HUES48 (cell line): ENCODE data around the gene IGSF9B.

Source experiments
- H3K27ac ChIP-seq: one replicate; pipeline ENCODE4 v1.7.0; 2013; ENCODE audit warnings: low read depth, low read length, inconsistent platforms
- H3K27me3 ChIP-seq: 2 replicates; pipeline ENCODE4 v1.6.1; 2013; ENCODE audit warnings: mild to moderate bottlenecking, low read length; ENCODE audit not compliant: control insufficient read depth, insufficient read depth
- H3K36me3 ChIP-seq: 2 replicates; pipeline ENCODE4 v1.6.1; 2013; ENCODE audit warnings: low read length; ENCODE audit not compliant: control insufficient read depth, insufficient read depth
- H3K4me1 ChIP-seq: 2 replicates; pipeline ENCODE4 v1.6.1; 2013; ENCODE audit warnings: mild to moderate bottlenecking, low read length; ENCODE audit not compliant: control insufficient read depth, insufficient read depth
- H3K4me3 ChIP-seq: 2 replicates; pipeline ENCODE4 v1.5.1; 2013; ENCODE audit warnings: mild to moderate bottlenecking, low read depth, low read length
- H3K9ac ChIP-seq: 2 replicates; pipeline ENCODE4 v1.6.1; 2013; ENCODE audit warnings: mild to moderate bottlenecking, low read depth, low read length, moderate library complexity
- H3K9me3 ChIP-seq: 2 replicates; pipeline ENCODE4 v1.6.1; 2013; ENCODE audit warnings: low read length; ENCODE audit not compliant: control insufficient read depth, insufficient read depth

IGSF9B gene

GRCh38 chr11:133946051-133946450 is 10.7 kb downstream of the IGSF9B start:
- peaks cover 32% of the 10 kb centered on the region for H3K36me3 ChIP-seq
- H3K9me3 ChIP-seq: no peaks in the 10 kb centered on the region
- H3K27ac ChIP-seq: no peak overlapping the region
- H3K9ac ChIP-seq: no peak overlapping the region
- no peaks in the 10 kb centered on the region for H3K27me3 ChIP-seq
- peaks cover 44% of the 10 kb centered on the region for H3K4me1 ChIP-seq
- no peak overlapping the region for H3K4me3 ChIP-seq

GRCh38 chr11:133945087-133945974 is 11.4 kb downstream of the IGSF9B start:
- Histone ChIP-seq H3K9ac (no peak overlapping the region), H3K9me3 (no peaks in the 10 kb centered on the region), H3K4me3 (no peak overlapping the region), H3K36me3 (peaks cover 37% of the 10 kb centered on the region), H3K27ac (no peak overlapping the region), H3K4me1 (peaks cover 37% of the 10 kb centered on the region), H3K27me3 (no peaks in the 10 kb centered on the region)

GRCh38 chr11:133943950-133944698 is 12.6 kb downstream of the IGSF9B start:
- Histone ChIP-seq H3K27me3 (no peaks in the 10 kb centered on the region), H3K36me3 (peaks cover 43% of the 10 kb centered on the region), H3K4me3 (no peak overlapping the region), H3K9ac (no peak overlapping the region), H3K27ac (no peak overlapping the region), H3K4me1 (peaks cover 29% of the 10 kb centered on the region), H3K9me3 (no peaks in the 10 kb centered on the region)

GRCh38 chr11:133942577-133942976 is 14.2 kb downstream of the IGSF9B start:
- Histone ChIP-seq H3K4me3 (no peak overlapping the region), H3K36me3 (peaks cover 57% of the 10 kb centered on the region)

GRCh38 chr11:133941546-133941945 is 15.2 kb downstream of the IGSF9B start:
- H3K36me3 ChIP-seq: peaks cover 67% of the 10 kb centered on the region
- peaks cover 4% of the 10 kb centered on the region for H3K4me1 ChIP-seq
- no peak overlapping the region for H3K4me3 ChIP-seq
- H3K9ac ChIP-seq: no peak overlapping the region
- no peak overlapping the region for H3K27ac ChIP-seq
- H3K27me3 ChIP-seq: no peaks in the 10 kb centered on the region
- H3K9me3 ChIP-seq: no peaks in the 10 kb centered on the region

More at GRCh38 chr11:133942577-133942976, 14.2 kb downstream of the IGSF9B start:
- Histone ChIP-seq H3K4me1 (peaks cover 14% of the 10 kb centered on the region), H3K27me3 (no peaks in the 10 kb centered on the region), H3K9ac (no peak overlapping the region), H3K9me3 (no peaks in the 10 kb centered on the region), H3K27ac (no peak overlapping the region)

- H3K27ac ChIP-seq: no peak overlapping the region
- no peak overlapping the region for H3K9ac ChIP-seq
- peaks cover 78% of the 10 kb centered on the region for H3K36me3 ChIP-seq
- no peaks in the 10 kb centered on the region for H3K27me3 ChIP-seq
- H3K9me3 ChIP-seq: no peaks in the 10 kb centered on the region
- H3K4me1 ChIP-seq: no peaks in the 10 kb centered on the region
- H3K4me3 ChIP-seq: no peak overlapping the region
Measured at GRCh38 chr11:133940034-133940433, 16.7 kb downstream of the IGSF9B start.

GRCh38 chr11:133939558-133939957 is 17.2 kb downstream of the IGSF9B start:
- Histone ChIP-seq H3K4me1 (no peaks in the 10 kb centered on the region), H3K27me3 (no peaks in the 10 kb centered on the region), H3K9ac (no peak overlapping the region), H3K4me3 (no peak overlapping the region), H3K9me3 (no peaks in the 10 kb centered on the region), H3K27ac (no peak overlapping the region), H3K36me3 (peaks cover 79% of the 10 kb centered on the region)

- no peak overlapping the region for H3K27ac ChIP-seq
- H3K4me3 ChIP-seq: no peak overlapping the region
Measured at GRCh38 chr11:133938166-133938565, 18.6 kb downstream of the IGSF9B start.

GRCh38 chr11:133937468-133937867 is 19.3 kb downstream of the IGSF9B start:
- H3K27ac ChIP-seq: no peak overlapping the region
- no peak overlapping the region for H3K4me3 ChIP-seq
- no peak overlapping the region for H3K9ac ChIP-seq
- H3K4me1 ChIP-seq: no peaks in the 10 kb centered on the region
- no peaks in the 10 kb centered on the region for H3K9me3 ChIP-seq
- peaks cover 76% of the 10 kb centered on the region for H3K36me3 ChIP-seq
- no peaks in the 10 kb centered on the region for H3K27me3 ChIP-seq

More at GRCh38 chr11:133938166-133938565, 18.6 kb downstream of the IGSF9B start:
- no peaks in the 10 kb centered on the region for H3K4me1 ChIP-seq
- no peaks in the 10 kb centered on the region for H3K27me3 ChIP-seq
- H3K36me3 ChIP-seq: peaks cover 79% of the 10 kb centered on the region
- H3K9me3 ChIP-seq: no peaks in the 10 kb centered on the region
- no peak overlapping the region for H3K9ac ChIP-seq

GRCh38 chr11:133937015-133937414 is 19.8 kb downstream of the IGSF9B start:
- no peaks in the 10 kb centered on the region for H3K4me1 ChIP-seq
- peaks cover 72% of the 10 kb centered on the region for H3K36me3 ChIP-seq
- no peak overlapping the region for H3K9ac ChIP-seq
- no peak overlapping the region for H3K27ac ChIP-seq
- H3K4me3 ChIP-seq: no peak overlapping the region
- H3K27me3 ChIP-seq: no peaks in the 10 kb centered on the region
- no peaks in the 10 kb centered on the region for H3K9me3 ChIP-seq

- no peaks in the 10 kb centered on the region for H3K27me3 ChIP-seq
- no peak overlapping the region for H3K9ac ChIP-seq
- H3K4me1 ChIP-seq: no peaks in the 10 kb centered on the region
- H3K36me3 ChIP-seq: peaks cover 71% of the 10 kb centered on the region
- H3K27ac ChIP-seq: no peak overlapping the region
- no peak overlapping the region for H3K4me3 ChIP-seq
- no peaks in the 10 kb centered on the region for H3K9me3 ChIP-seq
Measured at GRCh38 chr11:133936592-133936991, 20.2 kb downstream of the IGSF9B start.
